H1 (cell line): ENCODE results near the gene PKDREJ. TPM values are rescaled to one million over a fixed set of nuclear protein-coding genes. Genes with fewer than 3 reads are reported as not detected.

Experiments used
- CTCF ChIA-PET: fragments of 300-600 bp; sonication (Branson Sonifier 250); formaldehyde crosslinking; loops from one replicate; lab custom pipeline; 2021; ENCODE audit not compliant: partially characterized antibody; lab: Charles Lee
- POLR2A ChIA-PET: fragments of 300-600 bp; sonication (Branson Sonifier 250); formaldehyde crosslinking; loops from one replicate; lab custom pipeline; 2021; ENCODE audit warnings: inconsistent platforms; ENCODE audit not compliant: partially characterized antibody; lab: Charles Lee
- DNase-seq, 2 experiments: peaks; one replicate each; pipeline versions ENCODE4 v3.0.0 to v3.0.0-alpha.2; 2010 to 2022; ENCODE audit warnings: low spot score in 2 of 2, low read depth in 1 of 2, mixed read lengths in 1 of 2
- FAIRE-seq: peaks from 2 replicates; lab custom pipeline; 2011; peaks lifted over from hg19 to GRCh38; lab: Jason Lieb, UNC
- H2AFZ ChIP-seq: 2 replicates; pipeline ENCODE4 v1.8.1; 2012; ENCODE audit warnings: low read length, inconsistent platforms
- H2AK5ac ChIP-seq: 2 replicates; pipeline ENCODE4 v1.6.1; 2013; ENCODE audit warnings: low read depth, low read length
- H2BK120ac ChIP-seq: replicated peaks from 2 replicates; pipeline ENCODE3; 2013; ENCODE audit warnings: low read depth, low read length, inconsistent platforms
- H2BK12ac ChIP-seq: 2 replicates; pipeline ENCODE4 v1.6.1; 2013; ENCODE audit warnings: low read depth, low read length
- H2BK15ac ChIP-seq: 2 replicates; pipeline ENCODE4 v1.6.1; 2013; ENCODE audit warnings: low read length
- H2BK20ac ChIP-seq: 2 replicates; pipeline ENCODE4 v1.6.1; 2013; ENCODE audit warnings: low read length
- H2BK5ac ChIP-seq: 2 replicates; pipeline ENCODE4 v1.6.1; 2013; ENCODE audit warnings: low read depth, low read length
- H3K14ac ChIP-seq: 2 replicates; pipeline ENCODE4 v1.6.1; 2013; ENCODE audit warnings: inconsistent platforms; ENCODE audit not compliant: insufficient read length
- H3K18ac ChIP-seq: 2 replicates; pipeline ENCODE4 v1.6.1; 2013; ENCODE audit warnings: low read length; ENCODE audit errors: extremely low read depth
- H3K23ac ChIP-seq: 2 replicates; pipeline ENCODE4 v1.6.1; 2013; ENCODE audit warnings: inconsistent platforms; ENCODE audit not compliant: insufficient read length
- H3K23me2 ChIP-seq: 2 replicates; pipeline ENCODE4 v1.6.1; 2013; ENCODE audit warnings: low read depth, low read length
- H3K27ac ChIP-seq: 2 replicates; pipeline ENCODE4 v1.6.1; 2011; ENCODE audit warnings: low read depth, low read length, inconsistent platforms
- H3K27me3 ChIP-seq, 4 experiments: replicated peaks in 1 of 4; 1 replicate in 1 of 4; 2 replicates in 3 of 4; pipeline versions ENCODE4 v1.6.1 to v1.8.1; 2011 to 2013; ENCODE audit warnings: low read length in 3 of 4, mild to moderate bottlenecking in 3 of 4, inconsistent platforms in 2 of 4, mixed read lengths in 2 of 4, moderate library complexity in 1 of 4; ENCODE audit not compliant: control insufficient read depth in 3 of 4, insufficient read depth in 3 of 4; ENCODE audit errors: extremely low read depth in 1 of 4
- H3K36me3 ChIP-seq, 4 experiments: 2 replicates each; pipeline versions ENCODE4 v1.6.1 to v1.8.1; 2011 to 2013; ENCODE audit warnings: mild to moderate bottlenecking in 4 of 4, low read length in 3 of 4, moderate library complexity in 2 of 4, control low read depth in 1 of 4, inconsistent platforms in 1 of 4; ENCODE audit not compliant: insufficient read depth in 4 of 4, control insufficient read depth in 2 of 4
- H3K4ac ChIP-seq: replicated peaks from 2 replicates; pipeline ENCODE3; 2013; ENCODE audit warnings: low read length, low read depth, mixed read lengths, inconsistent platforms; ENCODE audit not compliant: insufficient read length
- H3K4me1 ChIP-seq, 4 experiments: replicated peaks in 1 of 4; 1 replicate in 1 of 4; 2 replicates in 3 of 4; pipeline versions ENCODE4 v1.6.1 to v1.8.1; 2011 to 2013; ENCODE audit warnings: low read length in 3 of 4, inconsistent platforms in 2 of 4, mixed read lengths in 1 of 4; ENCODE audit not compliant: insufficient read depth in 4 of 4, control insufficient read depth in 3 of 4
- H3K4me2 ChIP-seq, 2 experiments: 2 replicates each; pipeline versions ENCODE4 v1.6.1 to v1.8.1; 2011 to 2013; ENCODE audit warnings: low read depth in 2 of 2, low read length in 2 of 2, control low read depth in 1 of 2, inconsistent platforms in 1 of 2, mild to moderate bottlenecking in 1 of 2; ENCODE audit not compliant: insufficient read depth in 1 of 2
- H3K4me3 ChIP-seq, 4 experiments: fragments of 200-600, 300-600 bp in 1 of 4; sonication (generic), shearing (Covaris generic), sonication (Bioruptor Twin) in 1 of 4; 2 replicates each; pipeline versions ENCODE4 v1.5.1 to v1.8.1; 2011 to 2016; ENCODE audit warnings: low read length in 4 of 4, low read depth in 3 of 4, control low read depth in 2 of 4, inconsistent platforms in 2 of 4, mild to moderate bottlenecking in 2 of 4, mixed read lengths in 1 of 4, moderate library complexity in 1 of 4; ENCODE audit not compliant: insufficient read depth in 2 of 4; ENCODE audit errors: extremely low read depth in 1 of 4
- H3K56ac ChIP-seq: replicated peaks from 2 replicates; pipeline ENCODE3; 2013; ENCODE audit warnings: low read depth, mild to moderate bottlenecking, mixed read lengths, low read length, inconsistent platforms; ENCODE audit not compliant: insufficient read length
- H3K79me1 ChIP-seq: 2 replicates; pipeline ENCODE4 v1.6.1; 2013; ENCODE audit warnings: low read depth, low read length, control low read depth
- H3K79me2 ChIP-seq, 2 experiments: 2 replicates each; pipeline versions ENCODE4 v1.6.1 to v1.8.1; 2012 to 2013; ENCODE audit warnings: low read length in 2 of 2, mild to moderate bottlenecking in 2 of 2, inconsistent platforms in 1 of 2; ENCODE audit not compliant: insufficient read depth in 2 of 2, control insufficient read depth in 1 of 2
- H3K9ac ChIP-seq, 4 experiments: replicated peaks in 1 of 4; 1 replicate in 1 of 4; 2 replicates in 3 of 4; pipeline versions ENCODE4 v1.6.1 to v1.8.1; 2011 to 2013; ENCODE audit warnings: low read depth in 3 of 4, low read length in 3 of 4, control low read depth in 2 of 4, mild to moderate bottlenecking in 2 of 4, moderate library complexity in 2 of 4, inconsistent platforms in 1 of 4; ENCODE audit errors: extremely low read depth in 1 of 4
- H3K9me3 ChIP-seq, 2 experiments: 2 replicates each; pipeline versions ENCODE4 v1.6.1 to v1.8.1; 2012 to 2013; ENCODE audit warnings: mild to moderate bottlenecking in 2 of 2, moderate library complexity in 2 of 2, control low read depth in 1 of 2, inconsistent platforms in 1 of 2, low read depth in 1 of 2, low read length in 1 of 2, mixed read lengths in 1 of 2; ENCODE audit not compliant: insufficient read depth in 2 of 2
- H4K20me1 ChIP-seq, 2 experiments: replicated peaks in 1 of 2; 2 replicates each; pipeline versions ENCODE3 to v1.8.1; 2011 to 2013; ENCODE audit warnings: inconsistent platforms in 2 of 2, low read length in 2 of 2, mild to moderate bottlenecking in 1 of 2; ENCODE audit not compliant: insufficient read depth in 2 of 2, control insufficient read depth in 1 of 2
- H4K5ac ChIP-seq: 2 replicates; pipeline ENCODE4 v1.6.1; 2013; ENCODE audit warnings: low read length, low read depth, mixed read lengths, inconsistent platforms; ENCODE audit not compliant: insufficient read length
- H4K8ac ChIP-seq: 2 replicates; pipeline ENCODE4 v1.8.0; 2013; ENCODE audit warnings: mild to moderate bottlenecking, moderate library complexity, low read length, inconsistent platforms; ENCODE audit not compliant: insufficient read depth; ENCODE audit errors: extremely low read depth
- H4K91ac ChIP-seq: replicated peaks from 2 replicates; pipeline ENCODE3; 2013; ENCODE audit warnings: low read length, mixed read lengths, inconsistent platforms; ENCODE audit not compliant: insufficient read length
- ASH2L ChIP-seq: fragments of 200-600, 300-600 bp; sonication (generic); IDR thresholded peaks from one replicate; pipeline ENCODE4 v1.7.1; 2017; ENCODE audit warnings: low read length
- CEBPB ChIP-seq: IDR thresholded peaks from 2 replicates; pipeline ENCODE4 v1.6.1; 2012; ENCODE audit warnings: low read depth, low read length
- EGR1 ChIP-seq: IDR thresholded peaks from 2 replicates; pipeline ENCODE4 v1.6.1; 2011; ENCODE audit warnings: low read depth, low read length, borderline replicate concordance
- EP300 ChIP-seq, 2 experiments: IDR thresholded peaks; 1 replicate in 1 of 2; 2 replicates in 1 of 2; pipeline ENCODE4 v1.6.1; 2011 to 2012; ENCODE audit warnings: low read depth in 2 of 2, low read length in 2 of 2, mild to moderate bottlenecking in 2 of 2, borderline replicate concordance in 1 of 2, inconsistent platforms in 1 of 2, moderate library complexity in 1 of 2
- GABPA ChIP-seq: IDR thresholded peaks from 2 replicates; pipeline ENCODE4 v1.6.1; 2011; ENCODE audit warnings: mild to moderate bottlenecking, low read length, moderate library complexity, borderline replicate concordance; ENCODE audit not compliant: insufficient read depth
- GTF2F1 ChIP-seq: IDR thresholded peaks from 2 replicates; pipeline ENCODE4 v1.6.1; 2012; ENCODE audit warnings: low read depth, low read length, improper control_type of control experiment, borderline replicate concordance
- NANOG ChIP-seq: IDR thresholded peaks from 2 replicates; pipeline ENCODE4 v1.6.1; 2011; ENCODE audit warnings: low read length, low read depth, mild to moderate bottlenecking, inconsistent platforms; ENCODE audit not compliant: insufficient read depth, poor library complexity, severe bottlenecking
- NRF1 ChIP-seq: IDR thresholded peaks from 2 replicates; pipeline ENCODE4 v1.6.1; 2011; ENCODE audit warnings: mild to moderate bottlenecking, low read depth, low read length, improper control_type of control experiment
- SP2 ChIP-seq: IDR thresholded peaks from 2 replicates; pipeline ENCODE4 v1.6.1; 2012; ENCODE audit warnings: mild to moderate bottlenecking, low read length, inconsistent platforms
- TCF12 ChIP-seq: IDR thresholded peaks from 2 replicates; pipeline ENCODE4 v1.6.1; 2011; ENCODE audit warnings: low read depth, mild to moderate bottlenecking, low read length
- TEAD4 ChIP-seq: IDR thresholded peaks from 2 replicates; pipeline ENCODE4 v1.6.1; 2012; ENCODE audit warnings: low read depth, low read length, inconsistent platforms, mixed read lengths
- USF2 ChIP-seq: IDR thresholded peaks from 2 replicates; pipeline ENCODE4 v1.6.1; 2011; ENCODE audit warnings: low read length, improper control_type of control experiment
- WGBS, 2 experiments: shearing (Covaris generic) in 1 of 2; methylation state at CpG; one replicate each; pipeline versions ENCODE4 v1.1.6 to v1.1.7; 2013 to 2015; ENCODE audit warnings: low lambda C conversion rate in 2 of 2, mixed read lengths in 2 of 2, inconsistent platforms in 1 of 2, low coverage in 1 of 2, missing lambda C conversion rate in 1 of 2; ENCODE audit not compliant: insufficient replicate concordance in 2 of 2, insufficient coverage in 1 of 2, insufficient read length in 1 of 2; ENCODE audit errors: extremely low coverage in 1 of 2, missing lambda C conversion rate in 1 of 2; 5-methylcytosine and 5-hydroxymethylcytosine counted together
- polyA plus RNA-seq, 7 experiments: library from polyadenylated mRNA; depleted of rRNA in 3 of 7; stranded (reverse) in 5 of 7; unstranded in 2 of 7; fragments of >200 nt in 5 of 7; fragments of 200-250 nt in 2 of 7; gene quantifications; 1 replicate in 5 of 7; 2 replicates in 1 of 7; 4 replicates in 1 of 7; pipeline versions ENCODE4 v1.2.1 to v1.2.3, GENCODE V29; 2011 to 2013; ENCODE audit warnings: missing spikeins in 2 of 7, mixed read lengths in 2 of 7
- total RNA-seq: library from RNA; stranded (reverse); fragmentation: NEBNext Ultra II Directional; extraction: Animal tissue kit (Norgen Biotek cat#: 25700); gene quantifications from 2 replicates; pipeline ENCODE4 v1.2.1, GENCODE V29; 2021

The PKDREJ gene
- total and polyA plus RNA-seq, 2 of the 8 experiments (the other 6 are each of a cell fraction or from before 2014, with no cell fraction given), result 0.02 to 0.04 TPM

- H4K91ac ChIP-seq, result no peak overlapping the region
- peaks cover 14% of the 10 kb centered on the region for H3K23me2 ChIP-seq
- H4K20me1 ChIP-seq, result peaks cover 0 to 2% of the 10 kb centered on the region in 2 experiments
- H4K8ac ChIP-seq, result no peak overlapping the region
- no peak overlapping the region for H2BK20ac ChIP-seq
- no peak overlapping the region for H2BK12ac ChIP-seq
- H3K27ac ChIP-seq, result no peak overlapping the region
- CTCF ChIA-PET, result interaction anchor here (0.9 kb wide), 1 partner anchor 31 kb away, joined by 3 read pairs; no protein-coding TSS in a partner anchor
- no peak overlapping the region for H3K4me3 ChIP-seq
- H3K23ac ChIP-seq, result no peak overlapping the region
- peaks cover 4 to 11% (median 5%) of the 10 kb centered on the region in 4 experiments; a peak in 4 of 7 replicates for H3K4me1 ChIP-seq
- WGBS, 2 experiments, result 85% methylated on average over 11 of the region's 11 CpGs; no CpG with 5 or more reads in 1 of the 2 experiments
- DNase-seq, result no peak
- no peak overlapping the region for H3K18ac ChIP-seq
- no peak overlapping the region for H2AFZ ChIP-seq
- no peak overlapping the region for H3K56ac ChIP-seq
- no peak for FAIRE-seq
- no peak overlapping the region for H3K4me2 ChIP-seq
- no peak overlapping the region for H2AK5ac ChIP-seq
- no peak overlapping the region for H4K5ac ChIP-seq
- H2BK120ac ChIP-seq, result no peak overlapping the region
- no peak overlapping the region for H3K4ac ChIP-seq
- no peaks in the 10 kb centered on the region; the same call in none of the 2 replicates for H3K79me1 ChIP-seq
- no peak overlapping the region for H2BK15ac ChIP-seq
- POLR2A ChIA-PET, result no interaction called here
- no peak overlapping the region for H3K9ac ChIP-seq
- no peak overlapping the region for H3K14ac ChIP-seq
- H3K27me3 ChIP-seq, result no peaks in the 10 kb centered on the region
- H3K36me3 ChIP-seq, result peaks cover 0 to 3% (median under 1%) of the 10 kb centered on the region in 4 experiments; a peak in 2 of 8 replicates
- H3K9me3 ChIP-seq, result no peaks in the 10 kb centered on the region
- H2BK5ac ChIP-seq, result no peak overlapping the region
- no peaks in the 10 kb centered on the region for H3K79me2 ChIP-seq
- no peak for TF ChIP-seq NANOG
- no peak for TF ChIP-seq TEAD4
- no peak for TF ChIP-seq GTF2F1
- no peak for TF ChIP-seq NRF1
- TF ChIP-seq USF2, result no peak
- no peak for TF ChIP-seq EP300 (IDR thresholded peaks at IDR 0.05; ENCODE audit: borderline replicate concordance in 1 of 2, low read depth in 2 of 2, low read length in 2 of 2)
- no peak for TF ChIP-seq SP2
- TF ChIP-seq EGR1, result no peak
- TF ChIP-seq TCF12, result no peak
- TF ChIP-seq CEBPB, result no peak
- no peak for TF ChIP-seq ASH2L
- no peak for TF ChIP-seq GABPA
Measured at GRCh38 chr22:46293577-46294260, 30.6 kb upstream of the PKDREJ start.
